ENCODE results near the gene IQSEC3. TPM values are rescaled to one million over a fixed set of nuclear protein-coding genes. Genes with fewer than 3 reads are reported as not detected.

The IQSEC3 gene
- total RNA-seq, 2 experiments from 2014 or later: 2.0 to 2.2 TPM

- peaks cover 13% of the 10 kb centered on the region for H3K27me3 Mint-ChIP-seq
- no peaks in the 10 kb centered on the region for H3K4me1 Mint-ChIP-seq
- CTCF ChIA-PET: no interaction called here
- H3K9me3 Mint-ChIP-seq (ENCODE audit: low read depth): no peaks in the 10 kb centered on the region
- no peak overlapping the region for H3K27ac Mint-ChIP-seq
- H3K4me3 Mint-ChIP-seq: no peak overlapping the region
- H3K36me3 Mint-ChIP-seq: no peaks in the 10 kb centered on the region
- DNase-seq (no peak), ATAC-seq (no peak)
These were observed 49.7 kb downstream of the IQSEC3 start for GRCh38 chr12:115960-116915.

GRCh38 chr12:117311-117710, 50.7 kb downstream of the IQSEC3 start:
- no peaks in the 10 kb centered on the region for H3K4me1 Mint-ChIP-seq
- CTCF ChIA-PET: no interaction called here

GRCh38 chr12:117816-118345, 51.3 kb downstream of the IQSEC3 start:
- no peak overlapping the region for H3K27ac Mint-ChIP-seq
- CTCF ChIA-PET: no interaction called here
- ATAC-seq (no peak), DNase-seq (no peak)
- H3K4me1 Mint-ChIP-seq: no peaks in the 10 kb centered on the region
- no peaks in the 10 kb centered on the region for H3K9me3 Mint-ChIP-seq (ENCODE audit: low read depth)
- no peaks in the 10 kb centered on the region for H3K36me3 Mint-ChIP-seq
- peaks cover 8% of the 10 kb centered on the region for H3K27me3 Mint-ChIP-seq
- no peak overlapping the region for H3K4me3 Mint-ChIP-seq

More at GRCh38 chr12:117311-117710, 50.7 kb downstream of the IQSEC3 start:
- Mint-ChIP-seq H3K36me3 (no peaks in the 10 kb centered on the region), H3K9me3 (ENCODE audit: low read depth) (no peaks in the 10 kb centered on the region), H3K27me3 (peaks cover 8% of the 10 kb centered on the region), H3K4me3 (no peak overlapping the region), H3K27ac (no peak overlapping the region)
- no peak for ATAC-seq
- no peak for DNase-seq

DNA sequence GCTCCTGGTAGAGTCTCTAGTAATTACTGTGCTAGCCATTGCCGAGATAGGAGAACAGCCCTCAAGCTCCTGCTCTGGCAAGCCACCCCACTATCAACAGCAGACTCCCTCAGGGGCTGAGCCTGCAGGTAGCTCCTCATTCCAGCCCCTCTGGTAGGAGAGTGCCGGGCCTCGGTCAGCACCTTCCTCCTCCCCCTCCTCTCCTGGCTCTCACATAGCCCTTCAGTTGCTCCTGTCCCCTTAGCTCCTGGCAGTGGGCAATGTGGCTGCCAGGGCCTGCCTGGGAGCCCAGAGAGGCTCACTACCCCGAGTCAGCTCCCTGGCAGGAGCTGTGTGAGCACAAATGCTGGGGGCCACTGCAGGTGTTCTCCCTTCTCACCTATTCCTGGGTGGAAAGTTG, 52.0 kb downstream of the IQSEC3 start:
- Mint-ChIP-seq H3K27me3 (peaks cover 8% of the 10 kb centered on the region), H3K9me3 (ENCODE audit: low read depth) (no peaks in the 10 kb centered on the region), H3K27ac (no peak overlapping the region), H3K4me3 (no peak overlapping the region), H3K4me1 (no peaks in the 10 kb centered on the region), H3K36me3 (no peaks in the 10 kb centered on the region)
- ATAC-seq (no peak), DNase-seq (no peak)
- CTCF ChIA-PET: no interaction called here

DNA sequence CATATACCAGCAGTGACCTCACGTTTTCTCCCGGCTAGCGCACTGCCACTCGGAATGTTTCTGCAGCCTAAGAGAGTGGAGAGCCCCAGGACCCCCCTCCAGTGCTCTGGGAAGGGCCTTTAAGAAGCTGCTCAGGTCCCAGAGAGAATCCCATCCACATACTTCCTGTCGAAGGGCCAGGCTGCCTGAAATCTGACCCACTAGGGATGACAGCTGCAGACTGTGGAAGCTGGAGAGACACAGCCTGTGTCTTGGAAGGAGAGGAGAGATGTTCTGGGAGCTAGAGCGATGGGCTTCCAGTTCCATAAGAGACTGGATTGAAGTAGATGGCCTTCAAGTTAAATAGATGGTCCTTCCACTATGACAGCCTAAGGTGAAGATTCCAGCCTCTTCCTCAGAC, 54.4 kb downstream of the IQSEC3 start:
- Mint-ChIP-seq H3K4me3 (no peak overlapping the region), H3K4me1 (no peaks in the 10 kb centered on the region), H3K9me3 (ENCODE audit: low read depth) (no peaks in the 10 kb centered on the region), H3K36me3 (no peaks in the 10 kb centered on the region), H3K27ac (no peak overlapping the region), H3K27me3 (no peaks in the 10 kb centered on the region)
- DNase-seq: no peak
- CTCF ChIA-PET: no interaction called here
- ATAC-seq: no peak

DNA sequence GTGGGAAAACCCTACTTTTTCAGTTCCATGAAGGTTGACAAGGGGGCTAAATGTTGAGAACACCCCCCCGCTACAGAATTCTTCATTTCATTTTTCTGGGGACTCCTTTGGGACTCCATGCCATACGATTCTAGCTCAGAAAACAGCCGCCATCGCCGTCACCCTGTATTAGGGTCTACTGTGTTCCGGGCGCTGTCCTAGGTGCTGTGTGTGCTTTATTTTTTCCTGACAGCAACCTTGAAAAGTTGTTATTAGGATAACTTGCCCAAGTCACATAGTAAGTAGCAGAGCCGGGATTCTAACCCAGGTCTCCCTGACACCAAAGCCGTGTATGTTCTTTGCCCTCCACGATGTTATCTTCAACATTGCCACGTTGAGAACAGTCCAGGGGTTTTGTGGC, 55.1 kb downstream of the IQSEC3 start:
- no peak overlapping the region for H3K27ac Mint-ChIP-seq
- ATAC-seq (no peak), DNase-seq (no peak)
- H3K27me3 Mint-ChIP-seq: no peaks in the 10 kb centered on the region
- H3K4me1 Mint-ChIP-seq: no peaks in the 10 kb centered on the region
- CTCF ChIA-PET: no interaction called here
- H3K36me3 Mint-ChIP-seq: no peaks in the 10 kb centered on the region
- no peak overlapping the region for H3K4me3 Mint-ChIP-seq
- no peaks in the 10 kb centered on the region for H3K9me3 Mint-ChIP-seq (ENCODE audit: low read depth)

DNA sequence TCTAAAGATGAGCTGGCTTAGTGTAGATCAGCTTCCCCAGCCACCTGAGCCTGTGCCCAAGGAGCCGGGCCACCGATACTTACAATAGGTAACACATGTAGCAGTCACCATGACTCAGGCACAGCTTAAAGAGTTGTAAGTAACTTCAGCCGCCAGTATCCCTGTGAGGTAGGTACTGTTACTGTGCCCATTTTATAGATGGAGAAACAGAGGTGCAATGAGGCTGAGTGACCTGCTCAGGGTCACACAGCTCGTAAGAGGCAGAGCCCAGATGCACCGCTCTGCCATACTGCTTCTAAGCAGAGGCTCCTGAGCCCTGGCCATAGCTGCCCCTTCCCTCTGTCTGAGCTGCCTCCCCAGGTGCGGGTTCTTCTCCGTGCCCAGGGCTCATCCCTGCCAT, 58.5 kb downstream of the IQSEC3 start:
- Mint-ChIP-seq H3K27ac (no peak overlapping the region), H3K36me3 (no peaks in the 10 kb centered on the region), H3K9me3 (ENCODE audit: low read depth) (no peaks in the 10 kb centered on the region), H3K27me3 (peaks cover 4% of the 10 kb centered on the region), H3K4me1 (no peaks in the 10 kb centered on the region), H3K4me3 (no peak overlapping the region)
- no peak for DNase-seq
- no peak for ATAC-seq
- CTCF ChIA-PET: no interaction called here

GRCh38 chr12:125566-125965, 59.0 kb downstream of the IQSEC3 start:
- ATAC-seq: no peak
- CTCF ChIA-PET: no interaction called here

DNA sequence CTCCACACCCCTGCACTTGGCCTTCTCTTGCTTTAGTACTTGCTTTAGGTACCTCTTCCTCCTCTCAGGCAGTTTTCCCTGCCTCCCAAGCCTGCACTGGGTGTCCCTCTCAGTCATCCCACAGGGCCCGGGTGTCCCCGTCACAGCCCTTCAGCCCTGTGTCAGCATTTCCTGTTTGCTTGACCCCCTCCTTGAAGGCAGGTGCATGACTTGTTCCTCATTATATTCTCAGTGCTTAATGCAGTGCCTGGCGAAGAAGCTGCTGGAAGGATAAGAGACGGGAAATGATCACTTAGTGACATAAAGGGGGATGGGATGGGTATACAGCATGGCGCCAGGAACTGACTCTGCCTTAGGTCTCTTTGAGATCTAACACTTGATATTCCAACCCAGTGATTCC, 61.5 kb downstream of the IQSEC3 start:
- H3K27me3 Mint-ChIP-seq: peaks cover 4% of the 10 kb centered on the region
- no peaks in the 10 kb centered on the region for H3K4me1 Mint-ChIP-seq
- no peak overlapping the region for H3K4me3 Mint-ChIP-seq
- no peaks in the 10 kb centered on the region for H3K36me3 Mint-ChIP-seq
- no peaks in the 10 kb centered on the region for H3K9me3 Mint-ChIP-seq (ENCODE audit: low read depth)
- no peak overlapping the region for H3K27ac Mint-ChIP-seq
- ATAC-seq (no peak), DNase-seq (no peak)
- CTCF ChIA-PET: no interaction called here

More at GRCh38 chr12:125566-125965, 59.0 kb downstream of the IQSEC3 start:
- H3K4me1 Mint-ChIP-seq: no peaks in the 10 kb centered on the region
- no peak overlapping the region for H3K27ac Mint-ChIP-seq
- H3K27me3 Mint-ChIP-seq: peaks cover 4% of the 10 kb centered on the region
- no peak for DNase-seq
- no peak overlapping the region for H3K4me3 Mint-ChIP-seq
- H3K36me3 Mint-ChIP-seq: no peaks in the 10 kb centered on the region
- H3K9me3 Mint-ChIP-seq (ENCODE audit: low read depth): no peaks in the 10 kb centered on the region

DNA sequence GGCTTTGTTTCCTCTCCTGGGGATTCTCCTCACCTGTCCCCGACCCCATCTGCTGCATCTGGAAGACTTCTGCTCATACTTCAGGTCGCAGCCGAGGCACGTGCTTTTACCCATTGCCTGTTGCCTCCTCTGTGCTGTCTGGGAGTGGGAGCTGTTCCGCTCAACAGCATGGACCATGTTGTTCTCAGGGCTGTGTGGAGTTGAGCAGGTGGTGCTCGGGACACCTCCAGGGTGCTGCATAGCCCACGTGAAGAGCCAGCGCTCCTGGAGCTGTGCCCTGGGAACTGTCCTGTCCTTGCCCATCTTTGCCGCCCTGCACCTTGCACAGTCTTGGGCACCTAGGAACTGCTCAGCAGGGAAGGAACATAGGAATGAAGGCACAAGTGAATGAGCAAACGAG, 62.4 kb downstream of the IQSEC3 start:
- Mint-ChIP-seq H3K27me3 (peaks cover 4% of the 10 kb centered on the region), H3K36me3 (no peaks in the 10 kb centered on the region), H3K9me3 (ENCODE audit: low read depth) (no peaks in the 10 kb centered on the region), H3K27ac (no peak overlapping the region), H3K4me1 (no peaks in the 10 kb centered on the region), H3K4me3 (no peak overlapping the region)
- DNase-seq: no peak
- CTCF ChIA-PET: no interaction called here
- no peak for ATAC-seq

GRCh38 chr12:130519-130918, 64.0 kb downstream of the IQSEC3 start:
- CTCF ChIA-PET: no interaction called here
- no peak for ATAC-seq
- H3K4me3 Mint-ChIP-seq: no peak overlapping the region

DNA sequence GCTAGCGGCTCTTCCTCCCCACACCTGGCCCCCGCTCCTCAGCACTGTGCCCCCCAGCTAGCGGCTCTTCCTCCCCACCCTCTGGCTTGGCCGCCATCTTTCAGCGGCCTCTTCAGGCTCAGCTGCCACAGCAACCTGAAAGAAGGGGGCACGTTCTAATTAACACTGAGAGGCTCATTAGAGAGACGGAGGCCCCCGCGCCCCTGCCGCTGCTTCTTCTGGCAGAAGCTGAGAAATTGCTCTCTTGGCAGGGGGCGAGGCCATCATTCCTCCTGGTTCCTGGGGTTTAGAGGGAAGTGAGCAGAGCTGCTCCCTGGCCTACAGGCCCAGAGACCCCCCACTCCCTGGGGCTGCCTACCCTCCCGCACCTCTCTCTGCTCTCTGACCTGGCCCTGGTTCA, 64.4 kb downstream of the IQSEC3 start:
- no peak for DNase-seq
- Mint-ChIP-seq H3K9me3 (ENCODE audit: low read depth) (no peaks in the 10 kb centered on the region), H3K4me3 (no peak overlapping the region)

More at GRCh38 chr12:130519-130918, 64.0 kb downstream of the IQSEC3 start:
- H3K27ac Mint-ChIP-seq: no peak overlapping the region
- no peaks in the 10 kb centered on the region for H3K9me3 Mint-ChIP-seq (ENCODE audit: low read depth)
- no peak for DNase-seq
- no peaks in the 10 kb centered on the region for H3K4me1 Mint-ChIP-seq
- no peaks in the 10 kb centered on the region for H3K36me3 Mint-ChIP-seq
- H3K27me3 Mint-ChIP-seq: peaks cover 4% of the 10 kb centered on the region

GRCh38 chr12:131732-132495, 65.3 kb downstream of the IQSEC3 start:
- ATAC-seq: no peak
- Mint-ChIP-seq H3K4me1 (no peaks in the 10 kb centered on the region), H3K27ac (no peak overlapping the region), H3K4me3 (no peak overlapping the region), H3K36me3 (no peaks in the 10 kb centered on the region), H3K27me3 (peaks cover 4% of the 10 kb centered on the region), H3K9me3 (ENCODE audit: low read depth) (no peaks in the 10 kb centered on the region)
- CTCF ChIA-PET: interaction anchor here (1.0 kb wide), 1 partner anchor 21 kb away, joined by 4 read pairs; no protein-coding TSS in a partner anchor
- DNase-seq: no peak

More for the DNA sequence above, 64.4 kb downstream of the IQSEC3 start:
- no peak overlapping the region for H3K27ac Mint-ChIP-seq
- CTCF ChIA-PET: no interaction called here
- H3K27me3 Mint-ChIP-seq: peaks cover 4% of the 10 kb centered on the region
- no peak for ATAC-seq
- H3K4me1 Mint-ChIP-seq: no peaks in the 10 kb centered on the region
- H3K36me3 Mint-ChIP-seq: no peaks in the 10 kb centered on the region

Data from activated CD8-positive, alpha-beta memory T cell treated with anti-CD3 and anti-CD28 coated beads, Interleukin-2, amount 10 ng/mL, durations not matched to agents 7 days and 5 days (primary cell).